Naive thymus-derived CD4-positive, alpha-beta T cell (primary cell): Measurements from ENCODE around the gene WWOX. TPM values are rescaled to one million over a fixed set of nuclear protein-coding genes. Genes with fewer than 3 reads are reported as not detected.

ENCODE experiments used
- ATAC-seq: fragments of 150-1000 bp; cut with Tn5 transposase; 2 replicates; pipeline ENCODE4 v1.10.0; 2021; ENCODE audit warnings: mild to moderate bottlenecking, moderate library complexity
- CTCF ChIA-PET: fragments of 350-600 bp; sonication (Branson Sonifier 250); formaldehyde crosslinking; loops from one replicate; lab custom pipeline; 2021; ENCODE audit warnings: antibody characterized with exemption; lab: Charles Lee
- POLR2A ChIA-PET: fragments of 350-600 bp; sonication (Branson Sonifier 250); formaldehyde crosslinking; loops from one replicate; lab custom pipeline; 2021; ENCODE audit warnings: antibody characterized with exemption, inconsistent platforms; lab: Charles Lee
- DNase-seq, 9 donors: peaks; one replicate each; pipeline versions ENCODE4 v3.0.0 to v3.0.0-alpha.2; 2020 to 2022; ENCODE audit warnings: mixed read lengths in 1 of 9
- H3K27ac ChIP-seq: one replicate; pipeline ENCODE4 v1.7.0; 2013; ENCODE audit warnings: mild to moderate bottlenecking, low read depth, low read length, moderate library complexity
- H3K27me3 ChIP-seq, 2 donors: one replicate each; pipeline ENCODE4 v1.7.0; 2013; ENCODE audit warnings: low read length in 2 of 2, mild to moderate bottlenecking in 2 of 2, moderate library complexity in 2 of 2; ENCODE audit not compliant: control insufficient read depth in 2 of 2, insufficient read depth in 2 of 2
- H3K36me3 ChIP-seq, 3 experiments: 1 replicate in 2 of 3; 2 replicates in 1 of 3; pipeline ENCODE4 v1.7.0; 2013; ENCODE audit warnings: low read length in 3 of 3, mild to moderate bottlenecking in 3 of 3, moderate library complexity in 1 of 3; ENCODE audit not compliant: insufficient read depth in 3 of 3, control insufficient read depth in 2 of 3
- H3K4me1 ChIP-seq, 2 donors: one replicate each; pipeline ENCODE4 v1.7.0; 2013; ENCODE audit warnings: low read length in 2 of 2, mild to moderate bottlenecking in 2 of 2, moderate library complexity in 1 of 2; ENCODE audit not compliant: control insufficient read depth in 2 of 2, insufficient read depth in 2 of 2
- H3K4me3 ChIP-seq: 2 replicates; pipeline ENCODE4 v1.7.0; 2013; ENCODE audit warnings: mild to moderate bottlenecking, low read length
- H3K9me3 ChIP-seq, 3 experiments: 1 replicate in 2 of 3; 2 replicates in 1 of 3; pipeline ENCODE4 v1.7.0; 2013; ENCODE audit warnings: low read length in 3 of 3; ENCODE audit not compliant: control insufficient read depth in 2 of 3
- H3K27ac Mint-ChIP-seq, 9 donors: one replicate each; pipeline ENCODE4 v1.8.0; 2020 to 2022; ENCODE audit warnings: mixed read lengths in 9 of 9, mild to moderate bottlenecking in 8 of 9, moderate library complexity in 5 of 9, inconsistent platforms in 2 of 9
- H3K27me3 Mint-ChIP-seq, 5 donors: one replicate each; pipeline ENCODE4 v1.8.0; 2021 to 2022; ENCODE audit warnings: mixed read lengths in 5 of 5, mild to moderate bottlenecking in 1 of 5
- H3K36me3 Mint-ChIP-seq, 5 donors: one replicate each; pipeline ENCODE4 v1.8.0; 2020 to 2022; ENCODE audit warnings: mixed read lengths in 5 of 5, mild to moderate bottlenecking in 3 of 5, inconsistent platforms in 1 of 5
- H3K4me1 Mint-ChIP-seq, 7 donors: one replicate each; pipeline ENCODE4 v1.8.0; 2020 to 2022; ENCODE audit warnings: mixed read lengths in 7 of 7, mild to moderate bottlenecking in 3 of 7, inconsistent platforms in 1 of 7
- H3K4me3 Mint-ChIP-seq, 10 donors: one replicate each; pipeline ENCODE4 v1.8.0; 2020 to 2022; ENCODE audit warnings: mild to moderate bottlenecking in 10 of 10, mixed read lengths in 10 of 10, moderate library complexity in 6 of 10, inconsistent platforms in 2 of 10
- H3K9me3 Mint-ChIP-seq, 11 donors: one replicate each; pipeline ENCODE4 v1.8.0; 2020 to 2022; ENCODE audit warnings: mixed read lengths in 11 of 11, mild to moderate bottlenecking in 4 of 11, inconsistent platforms in 1 of 11, moderate library complexity in 1 of 11
- intact Hi-C, 2 donors: fragments of 100-400 bp; cut with micrococcal nuclease; formaldehyde crosslinking; loops; one replicate each; pipeline ENCODE4 v1.15.1; 2023
- polyA plus RNA-seq, 2 donors: library from polyadenylated mRNA; unstranded; fragments of 300-500 nt; fragmentation: Illumina TruSeq; gene quantifications; one replicate each; pipeline ENCODE4 v1.2.3, GENCODE V29; 2021
- total RNA-seq, 6 experiments: library from RNA in 5 of 6; stranded (reverse) in 5 of 6; gene quantifications; 1 replicate in 5 of 6; 2 replicates in 1 of 6; pipeline ENCODE4 v1.2.3 and lab custom pipeline; 2021 to 2026

The WWOX gene
- total and polyA plus RNA-seq, 7 experiments from 2014 or later = 13.8 to 31.1 (median 20.8) TPM

- no peaks in the 10 kb centered on the region for H3K36me3 ChIP-seq
- H3K27me3 ChIP-seq = no peaks in the 10 kb centered on the region
- peaks cover 0 to 20% (median 3%) of the 10 kb centered on the region in 5 donors for H3K27me3 Mint-ChIP-seq
- no peaks in the 10 kb centered on the region for H3K9me3 ChIP-seq
- H3K9me3 Mint-ChIP-seq = peaks cover 0 to 19% (median 4%) of the 10 kb centered on the region in 11 donors
- H3K4me3 ChIP-seq = no peak overlapping the region
- peaks cover 0 to 16% (median 6%) of the 10 kb centered on the region in 5 donors for H3K36me3 Mint-ChIP-seq
- ATAC-seq (no peak), DNase-seq (no peak)
- no peak overlapping the region for H3K4me3 Mint-ChIP-seq
- ChIA-PET CTCF (no interaction called here), POLR2A (no interaction called here)
- H3K27ac Mint-ChIP-seq = no peak overlapping the region
- no peaks in the 10 kb centered on the region for H3K4me1 ChIP-seq
- intact Hi-C loops = no loop called here
- peaks cover 0 to 3% (median 0%) of the 10 kb centered on the region in 7 donors for H3K4me1 Mint-ChIP-seq
- no peak overlapping the region for H3K27ac ChIP-seq
These were observed 536.4 kb downstream of the WWOX start for GRCh38 chr16:78635807-78636206.

DNA sequence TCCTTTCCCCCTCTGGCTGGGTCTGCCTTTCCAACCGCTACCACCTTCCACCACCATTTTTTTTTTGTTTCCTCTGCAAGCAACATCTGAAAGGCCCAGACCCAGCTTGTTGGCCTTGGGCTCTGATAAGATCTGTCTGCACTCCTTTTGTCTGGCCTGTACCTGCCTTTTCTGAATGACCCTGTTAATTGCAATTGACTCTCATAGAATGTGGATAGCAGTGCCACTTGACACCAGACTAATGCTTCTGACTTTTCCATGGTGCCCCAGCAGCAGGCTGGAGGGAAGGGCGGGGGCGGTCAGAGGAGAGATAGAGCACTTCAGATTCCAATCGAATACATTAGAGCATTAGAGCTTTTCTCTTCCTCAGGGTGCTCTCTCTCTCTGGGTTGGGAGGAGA lies 538.9 kb downstream of the WWOX start:
- POLR2A ChIA-PET = no interaction called here
- H3K4me3 Mint-ChIP-seq = no peak overlapping the region

DNA sequence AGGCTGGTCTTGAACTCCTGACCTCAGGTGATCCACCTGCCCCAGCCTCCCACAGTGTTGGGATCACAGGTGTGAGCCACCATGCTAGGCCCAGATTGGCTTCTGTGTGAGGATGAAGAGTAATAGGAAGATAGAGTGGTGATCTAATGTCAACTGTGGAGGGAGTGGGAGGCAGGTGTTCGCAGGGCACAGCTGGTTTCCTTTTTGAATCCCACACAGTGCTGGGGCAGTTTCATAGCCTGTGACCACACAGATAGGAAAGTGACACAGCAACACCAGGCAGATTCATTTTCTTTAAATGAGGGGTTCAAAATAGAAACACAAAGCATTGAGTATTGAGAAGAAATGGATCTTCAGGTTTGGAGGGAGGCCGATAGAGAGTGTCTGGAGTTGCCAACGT lies 540.3 kb downstream of the WWOX start:
- ChIA-PET CTCF (no interaction called here), POLR2A (no interaction called here)
- DNase-seq (no peak), ATAC-seq (no peak)
- Mint-ChIP-seq H3K4me3 (no peak overlapping the region), H3K27ac (peak overlapping the region in 2 of 9 donors; percentile 28 to 45), H3K4me1 (peaks cover 0 to 3% (median 0%) of the 10 kb centered on the region in 7 donors), H3K36me3 (peaks cover 0 to 6% (median 4%) of the 10 kb centered on the region in 5 donors), H3K9me3 (peaks cover 0 to 5% (median 0%) of the 10 kb centered on the region in 11 donors), H3K27me3 (peaks cover 0 to 24% (median 8%) of the 10 kb centered on the region in 5 donors)
- no peak overlapping the region for H3K4me3 ChIP-seq
- intact Hi-C loops = no loop called here
- H3K9me3 ChIP-seq = no peaks in the 10 kb centered on the region
- H3K27ac ChIP-seq = no peak overlapping the region
- no peaks in the 10 kb centered on the region for H3K4me1 ChIP-seq
- H3K27me3 ChIP-seq = no peaks in the 10 kb centered on the region
- no peaks in the 10 kb centered on the region for H3K36me3 ChIP-seq

More for the DNA sequence above, 538.9 kb downstream of the WWOX start:
- no peaks in the 10 kb centered on the region for H3K27me3 ChIP-seq
- DNase-seq (no peak), ATAC-seq (no peak)
- peaks cover 0 to 24% (median 8%) of the 10 kb centered on the region in 5 donors for H3K27me3 Mint-ChIP-seq
- H3K4me1 Mint-ChIP-seq = peaks cover 0 to 3% (median 0%) of the 10 kb centered on the region in 7 donors
- H3K4me3 ChIP-seq = no peak overlapping the region
- no peaks in the 10 kb centered on the region for H3K9me3 ChIP-seq
- no peak overlapping the region for H3K27ac Mint-ChIP-seq
- CTCF ChIA-PET = no interaction called here
- no peak overlapping the region for H3K27ac ChIP-seq
- H3K36me3 ChIP-seq = no peaks in the 10 kb centered on the region
- H3K9me3 Mint-ChIP-seq = peaks cover 0 to 8% (median 0%) of the 10 kb centered on the region in 11 donors
- no peaks in the 10 kb centered on the region for H3K4me1 ChIP-seq
- intact Hi-C loops = no loop called here
- peaks cover 0 to 11% (median 6%) of the 10 kb centered on the region in 5 donors for H3K36me3 Mint-ChIP-seq

GRCh38 chr16:78640886-78641285 lies 541.4 kb downstream of the WWOX start:
- ATAC-seq (no peak), DNase-seq (no peak)
- H3K9me3 Mint-ChIP-seq = peaks cover 0 to 2% (median 0%) of the 10 kb centered on the region in 11 donors
- ChIA-PET POLR2A (no interaction called here), CTCF (no interaction called here)
- H3K27ac Mint-ChIP-seq = no peak overlapping the region
- peaks cover 0 to 11% (median 0%) of the 10 kb centered on the region in 5 donors for H3K36me3 Mint-ChIP-seq
- Histone ChIP-seq H3K27me3 (no peaks in the 10 kb centered on the region), H3K9me3 (no peaks in the 10 kb centered on the region), H3K27ac (no peak overlapping the region), H3K4me3 (no peak overlapping the region), H3K4me1 (no peaks in the 10 kb centered on the region), H3K36me3 (no peaks in the 10 kb centered on the region)
- no peak overlapping the region for H3K4me3 Mint-ChIP-seq
- H3K4me1 Mint-ChIP-seq = peaks cover 0 to 3% (median 0%) of the 10 kb centered on the region in 7 donors
- H3K27me3 Mint-ChIP-seq = peaks cover 0 to 24% (median 8%) of the 10 kb centered on the region in 5 donors
- intact Hi-C loops = no loop called here

- Mint-ChIP-seq H3K9me3 (peaks cover 0 to 2% (median 0%) of the 10 kb centered on the region in 11 donors), H3K4me1 (peaks cover 0 to 3% (median 0%) of the 10 kb centered on the region in 7 donors), H3K4me3 (no peak overlapping the region), H3K36me3 (peaks cover 0 to 11% (median 0%) of the 10 kb centered on the region in 5 donors), H3K27ac (no peak overlapping the region), H3K27me3 (peaks cover 0 to 24% (median 8%) of the 10 kb centered on the region in 5 donors)
- H3K9me3 ChIP-seq = no peaks in the 10 kb centered on the region
- no peaks in the 10 kb centered on the region for H3K4me1 ChIP-seq
- DNase-seq (no peak), ATAC-seq (no peak)
- no peaks in the 10 kb centered on the region for H3K27me3 ChIP-seq
- CTCF ChIA-PET = no interaction called here
- POLR2A ChIA-PET = no interaction called here
- H3K27ac ChIP-seq = no peak overlapping the region
- intact Hi-C loops = no loop called here
- no peak overlapping the region for H3K4me3 ChIP-seq
- no peaks in the 10 kb centered on the region for H3K36me3 ChIP-seq
These were observed 542.0 kb downstream of the WWOX start for GRCh38 chr16:78641433-78641832.

- Mint-ChIP-seq H3K9me3 (peaks cover 0 to 2% (median 0%) of the 10 kb centered on the region in 11 donors), H3K4me1 (peaks cover 0 to 3% (median 0%) of the 10 kb centered on the region in 7 donors), H3K36me3 (peaks cover 0 to 11% (median 6%) of the 10 kb centered on the region in 5 donors), H3K27ac (no peak overlapping the region), H3K4me3 (no peak overlapping the region), H3K27me3 (peaks cover 0 to 24% (median 8%) of the 10 kb centered on the region in 5 donors)
- no peaks in the 10 kb centered on the region for H3K27me3 ChIP-seq
- POLR2A ChIA-PET = no interaction called here
- no peak overlapping the region for H3K27ac ChIP-seq
- H3K9me3 ChIP-seq = no peaks in the 10 kb centered on the region
- intact Hi-C loops = no loop called here
- no peak for ATAC-seq
- H3K4me3 ChIP-seq = no peak overlapping the region
- DNase-seq = no peak
- CTCF ChIA-PET = no interaction called here
- H3K36me3 ChIP-seq = no peaks in the 10 kb centered on the region
- H3K4me1 ChIP-seq = no peaks in the 10 kb centered on the region
These were observed 543.3 kb downstream of the WWOX start for GRCh38 chr16:78642621-78643285.

DNA sequence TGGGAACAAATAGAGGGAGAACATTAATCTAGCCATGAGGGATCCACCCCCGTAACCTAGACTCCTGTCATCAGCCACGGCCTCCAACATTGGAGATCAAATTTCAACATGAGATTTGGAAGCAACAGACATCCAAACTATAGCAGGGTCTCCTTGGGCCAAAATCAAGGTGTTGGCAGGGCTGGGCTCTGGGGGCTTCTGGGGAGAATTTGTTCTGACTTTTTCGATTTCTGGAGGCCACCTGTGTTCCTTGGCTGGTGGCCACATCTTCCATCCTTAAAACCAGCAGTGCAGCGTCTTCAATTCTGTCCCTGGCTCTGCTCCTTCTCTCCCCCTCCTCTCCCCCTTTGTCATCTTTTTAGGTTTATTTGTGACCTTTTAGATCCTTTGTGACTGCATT lies 546.2 kb downstream of the WWOX start:
- Mint-ChIP-seq H3K36me3 (peaks cover 0 to 15% (median 3%) of the 10 kb centered on the region in 5 donors), H3K27me3 (peaks cover 0 to 24% (median 0%) of the 10 kb centered on the region in 5 donors), H3K27ac (no peak overlapping the region), H3K4me3 (no peak overlapping the region), H3K4me1 (peaks cover 0 to 2% (median 0%) of the 10 kb centered on the region in 7 donors), H3K9me3 (peaks cover 0 to 2% (median 0%) of the 10 kb centered on the region in 11 donors)
- Histone ChIP-seq H3K27me3 (no peaks in the 10 kb centered on the region), H3K4me1 (no peaks in the 10 kb centered on the region), H3K27ac (no peak overlapping the region), H3K36me3 (no peaks in the 10 kb centered on the region), H3K4me3 (no peak overlapping the region), H3K9me3 (no peaks in the 10 kb centered on the region)
- ATAC-seq (no peak), DNase-seq (no peak)
- ChIA-PET CTCF (no interaction called here), POLR2A (no interaction called here)
- intact Hi-C loops = no loop called here
